GM12874 (cell line): ENCODE data around the gene GPX8.
A peak's percentile ranks its signal among the peaks of the same experiment; 100 is the strongest.

Experiments used
- CTCF ChIP-seq: IDR thresholded peaks from 2 replicates; pipeline ENCODE4 v1.5.1; 2011; ENCODE audit warnings: low read depth, mild to moderate bottlenecking, control low read depth, low read length, moderate library complexity; ENCODE audit not compliant: insufficient read depth

Gene GPX8

DNA sequence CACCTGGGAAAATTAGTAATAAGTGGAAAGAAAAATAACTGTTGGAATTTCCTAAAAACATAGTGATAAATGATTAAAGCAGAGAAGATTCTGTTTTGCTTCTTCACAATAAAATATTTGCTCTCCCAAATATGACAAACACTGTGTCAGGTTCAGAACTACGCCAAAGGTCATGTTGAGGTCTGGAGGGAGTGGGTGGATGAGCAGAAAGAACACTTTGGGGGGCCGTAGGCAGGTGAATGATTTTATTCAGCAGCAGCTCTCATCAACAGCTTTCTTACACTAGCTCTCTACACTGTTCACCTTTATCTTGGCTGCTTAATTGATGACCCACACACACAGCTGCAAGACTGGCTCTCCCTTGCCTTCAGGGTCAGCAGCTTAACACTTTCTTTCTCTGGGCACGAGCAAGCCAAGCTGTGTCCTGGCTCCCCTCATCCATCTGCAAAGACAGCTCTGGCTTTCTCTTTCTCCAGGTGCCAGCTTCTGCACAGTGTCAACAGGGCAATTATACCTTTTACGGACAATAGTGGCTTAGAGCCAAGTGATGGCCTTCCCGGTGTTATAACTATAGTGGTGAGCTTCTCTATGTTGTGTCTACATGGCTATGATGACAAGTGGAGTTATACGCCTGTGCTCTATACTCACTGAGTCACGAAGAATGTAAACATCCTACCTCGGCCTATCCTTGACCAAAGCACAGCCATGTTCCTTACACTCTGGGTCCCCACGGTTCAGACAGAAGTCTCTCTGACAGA is 18.9 kb upstream of the GPX8 start:
- no peak for TF ChIP-seq CTCF

DNA sequence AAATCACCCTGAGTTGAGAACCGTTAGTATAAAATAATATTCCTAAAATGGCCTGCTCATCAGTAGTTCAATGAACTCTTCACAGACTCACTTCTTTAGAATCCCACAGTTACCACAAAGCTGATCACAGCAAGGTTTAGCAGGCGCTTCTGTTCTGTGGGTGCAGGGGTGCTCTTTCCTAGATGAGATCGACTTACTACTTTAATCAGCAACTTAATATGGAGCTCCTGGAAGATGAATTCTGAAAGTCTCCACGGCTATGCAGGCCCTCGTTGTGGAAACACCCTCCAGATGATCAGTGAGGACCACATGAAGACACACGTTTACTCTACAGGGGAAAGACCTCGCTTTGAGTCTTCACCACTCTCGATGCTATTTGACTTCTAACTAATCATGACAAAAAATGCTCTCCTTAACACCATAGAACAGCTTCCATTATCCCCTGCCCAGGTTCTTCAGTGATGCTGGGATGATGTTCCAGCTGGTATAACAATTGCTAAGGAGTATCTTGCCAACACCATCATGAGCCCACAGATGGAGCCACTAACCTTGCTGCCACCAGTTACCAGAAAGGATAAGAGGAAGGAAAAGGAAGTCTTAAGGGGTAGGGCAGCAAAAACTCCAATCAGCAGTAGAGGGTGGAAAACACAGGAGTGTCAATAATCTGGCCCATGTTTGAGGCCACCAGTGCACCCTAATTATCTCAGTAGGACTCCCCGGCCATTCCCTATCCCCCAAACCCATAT is 17.9 kb upstream of the GPX8 start:
- TF ChIP-seq CTCF, result no peak

DNA sequence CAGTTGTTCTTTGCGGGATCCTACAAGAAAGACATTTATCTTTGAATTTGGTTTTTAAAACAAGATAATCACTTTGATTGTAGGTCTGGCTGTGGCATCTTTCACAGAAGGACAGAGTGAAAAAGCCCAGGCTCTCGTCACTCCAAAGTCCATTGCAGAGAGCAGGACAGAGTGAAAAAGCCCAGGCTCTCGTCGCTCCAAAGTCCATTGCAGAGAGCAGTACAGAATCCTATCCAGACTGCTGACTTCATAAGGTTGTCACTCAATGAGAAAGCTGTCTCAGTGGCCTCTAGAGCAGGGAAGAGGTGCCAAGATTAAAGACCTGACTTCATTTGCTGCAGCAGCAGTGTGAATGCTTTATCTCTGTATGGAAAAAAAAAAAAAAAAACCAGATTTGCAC is 16.3 kb upstream of the GPX8 start:
- no peak for TF ChIP-seq CTCF

- TF ChIP-seq CTCF, result no peak
These were observed 13.9 kb upstream of the GPX8 start for GRCh38 chr5:55146080-55146479.

DNA sequence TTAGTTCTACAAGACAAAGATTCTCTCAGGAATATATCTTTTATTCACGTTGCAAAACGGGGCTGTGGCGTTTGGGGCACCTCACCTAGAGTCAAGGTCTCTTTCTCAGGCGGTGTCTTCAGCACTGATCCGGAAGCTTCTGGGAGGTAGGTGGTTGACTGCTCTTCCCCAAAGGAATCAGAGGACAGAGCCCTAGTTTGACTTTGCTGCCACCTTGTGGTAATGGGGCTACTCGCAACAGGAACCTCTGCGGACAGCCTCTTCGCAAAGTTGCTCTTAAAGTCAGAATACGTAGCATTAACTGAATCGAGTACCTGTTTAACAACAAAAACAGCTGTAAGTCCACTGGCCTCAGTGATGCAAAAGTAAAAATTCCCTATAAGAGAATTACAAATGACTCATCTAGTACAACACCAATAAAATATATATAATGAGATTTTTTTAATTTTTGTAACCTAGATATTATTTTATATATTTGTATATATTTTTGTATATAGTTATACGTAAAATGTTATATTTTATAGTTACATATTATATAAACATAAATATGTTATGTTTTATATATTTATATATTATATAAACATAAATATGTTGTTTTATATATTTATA is 13.3 kb upstream of the GPX8 start:
- peak; percentile 90 for TF ChIP-seq CTCF

GRCh38 chr5:55149308-55149795 is 10.6 kb upstream of the GPX8 start:
- no peak for TF ChIP-seq CTCF
